Measurements from ENCODE around the gene ESPN.
"Not testable (repeated sequence)": the region's sequence is repeated elsewhere in the genome, so short reads cannot be mapped to it uniquely, and the experiment has no call there.

Gene ESPN

DNA sequence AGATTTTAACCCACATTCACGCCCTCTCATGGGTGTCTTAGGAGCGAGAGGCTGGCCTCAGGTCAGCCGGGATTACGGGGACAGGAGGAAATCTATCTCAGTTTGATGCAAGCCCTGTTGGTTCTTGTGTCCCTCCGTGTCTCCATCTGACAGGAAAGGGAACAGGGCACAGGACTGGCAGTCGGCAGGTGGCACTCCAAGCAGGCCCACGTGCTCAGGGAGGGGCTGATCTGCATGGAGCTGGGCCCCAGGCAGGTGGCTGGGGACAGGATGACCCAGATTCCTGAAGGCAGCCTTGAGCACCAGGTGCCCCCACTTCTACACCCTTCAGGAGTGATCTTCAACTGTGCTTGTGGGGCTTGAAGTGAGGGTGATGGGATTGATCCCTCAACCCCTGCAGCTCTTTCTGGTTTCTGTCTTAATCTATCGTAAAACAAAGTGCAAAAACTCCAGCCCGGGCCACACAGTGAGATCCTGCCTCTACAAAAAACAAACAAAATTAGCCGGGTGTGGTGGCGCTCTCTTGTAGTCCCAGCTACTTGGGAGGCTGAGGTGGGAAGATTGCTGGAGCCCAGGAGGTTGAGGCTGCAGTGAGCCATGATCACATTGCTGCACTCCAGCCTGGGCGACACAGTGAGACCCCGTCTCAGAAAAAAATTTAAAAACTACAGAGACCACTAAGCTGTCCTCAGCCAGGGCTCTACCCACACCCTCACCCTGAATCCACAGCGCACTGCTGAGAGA, 58.6 kb downstream of the ESPN start:
- no peak for DNase-seq (ENCODE audit: low read depth in 2 of 2)

DNA sequence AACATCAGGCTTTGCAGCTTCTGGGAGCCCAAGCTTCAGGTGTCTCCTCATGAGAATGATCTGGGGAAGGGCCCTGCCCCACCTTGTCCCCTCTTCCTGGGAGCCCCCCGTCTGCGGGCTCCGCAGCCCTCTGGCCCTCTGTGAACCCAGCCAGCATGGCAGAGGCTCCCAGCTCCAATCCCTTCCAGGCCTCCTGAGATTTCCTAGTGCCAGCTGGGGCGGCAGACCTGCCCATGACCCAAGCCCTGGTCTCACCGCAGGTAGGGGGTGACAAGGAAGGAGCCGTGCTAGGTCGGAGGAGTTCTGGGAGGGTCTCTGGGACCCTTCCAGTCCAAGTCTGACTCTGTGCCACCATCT, 59.2 kb downstream of the ESPN start:
- DNase-seq (ENCODE audit: low read depth in 2 of 2) = no peak

DNA sequence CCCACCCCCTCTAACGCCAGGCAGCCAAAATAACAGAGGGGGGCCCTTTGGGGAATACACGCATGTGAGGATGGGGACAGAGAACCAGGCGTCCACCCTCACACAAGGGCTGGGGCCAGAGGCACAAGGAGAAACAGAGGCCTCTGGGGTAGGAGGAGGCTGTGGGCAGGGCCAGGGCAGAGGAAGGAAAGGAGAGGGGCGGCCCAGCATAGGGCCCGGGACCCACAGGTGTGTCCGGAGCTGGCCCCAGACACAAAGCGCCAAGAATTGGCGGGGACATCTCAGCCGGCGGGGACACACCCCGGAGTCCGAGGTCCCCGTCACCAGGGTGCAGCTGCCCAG, 60.2 kb downstream of the ESPN start:
- no peak for DNase-seq (ENCODE audit: low read depth in 2 of 2)

DNA sequence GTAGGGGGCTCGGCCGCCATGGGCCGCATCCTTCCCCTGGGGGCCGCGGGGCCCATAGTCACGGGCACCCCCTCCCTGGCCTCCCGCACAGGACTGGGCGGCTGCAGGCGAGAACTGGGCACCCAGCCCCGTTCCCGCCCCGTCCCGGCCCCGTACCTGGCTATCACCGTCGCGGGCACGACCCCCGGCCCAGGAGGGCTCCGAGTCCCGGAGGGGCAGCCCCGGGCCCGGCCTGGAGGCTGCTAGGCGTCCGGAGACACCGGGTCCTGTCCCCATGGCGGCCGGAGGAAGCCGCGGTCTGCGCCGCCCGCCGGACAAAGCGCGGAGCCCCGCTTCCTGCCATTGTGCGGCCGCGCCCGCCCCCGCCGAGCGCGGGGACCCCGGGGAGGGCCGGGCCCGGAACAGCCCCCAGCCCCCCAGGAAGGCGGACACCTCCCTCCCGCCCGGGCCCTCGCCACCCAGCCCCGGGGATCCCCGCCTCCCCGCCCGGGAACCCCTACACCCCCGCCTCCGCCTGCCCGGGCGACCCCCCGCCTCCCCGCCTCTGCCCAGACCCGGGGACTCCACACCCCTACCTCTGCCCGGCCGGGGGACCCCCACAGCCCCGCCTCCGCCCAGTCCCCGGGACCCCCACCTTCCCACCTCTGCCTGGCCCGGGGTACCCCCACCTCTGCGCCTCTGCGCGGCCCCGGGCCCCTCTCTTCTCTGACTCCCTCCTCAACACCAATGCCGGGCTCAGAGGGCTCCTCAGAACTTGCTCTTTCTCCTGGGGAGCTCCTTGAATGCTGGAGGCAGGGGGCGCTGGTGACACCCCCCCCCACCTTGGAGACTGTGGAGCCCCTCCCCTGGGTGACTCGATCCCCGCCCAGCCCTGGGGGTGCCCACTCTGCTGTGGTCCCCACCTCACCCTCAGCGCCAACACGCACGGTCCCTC, 60.9 kb downstream of the ESPN start:
- DNase-seq (ENCODE audit: low read depth in 2 of 2) = no peak

DNA sequence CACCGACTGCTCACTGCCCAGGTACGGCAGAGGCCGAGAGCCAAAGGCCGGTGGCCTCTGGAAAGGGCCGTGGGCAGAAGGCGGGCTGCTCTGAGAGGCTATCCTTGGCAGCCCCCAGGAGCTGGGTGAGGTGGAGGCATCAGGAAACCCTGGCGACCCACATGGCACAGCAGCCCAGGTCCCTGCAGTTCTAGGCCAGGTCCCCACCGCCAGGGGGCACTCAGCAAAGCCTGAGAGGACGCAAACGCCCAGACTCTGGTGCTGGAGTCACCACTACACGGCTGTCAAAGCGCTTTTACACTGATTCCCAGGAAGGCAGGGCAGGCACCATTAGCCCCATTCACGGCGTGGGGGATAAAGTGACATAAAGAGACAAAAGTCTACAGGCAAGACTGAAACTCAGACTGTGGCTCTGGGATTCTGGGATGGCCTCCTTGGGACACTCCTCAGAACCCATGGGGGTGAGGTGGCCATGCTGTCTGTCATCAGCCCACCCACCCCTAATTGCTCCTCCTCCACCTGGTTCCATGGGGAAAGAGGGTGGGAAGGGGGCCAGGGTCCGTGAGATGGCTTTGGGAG, 61.9 kb downstream of the ESPN start:
- DNase-seq (ENCODE audit: low read depth in 2 of 2) = peak; percentile 77 to 82

DNA sequence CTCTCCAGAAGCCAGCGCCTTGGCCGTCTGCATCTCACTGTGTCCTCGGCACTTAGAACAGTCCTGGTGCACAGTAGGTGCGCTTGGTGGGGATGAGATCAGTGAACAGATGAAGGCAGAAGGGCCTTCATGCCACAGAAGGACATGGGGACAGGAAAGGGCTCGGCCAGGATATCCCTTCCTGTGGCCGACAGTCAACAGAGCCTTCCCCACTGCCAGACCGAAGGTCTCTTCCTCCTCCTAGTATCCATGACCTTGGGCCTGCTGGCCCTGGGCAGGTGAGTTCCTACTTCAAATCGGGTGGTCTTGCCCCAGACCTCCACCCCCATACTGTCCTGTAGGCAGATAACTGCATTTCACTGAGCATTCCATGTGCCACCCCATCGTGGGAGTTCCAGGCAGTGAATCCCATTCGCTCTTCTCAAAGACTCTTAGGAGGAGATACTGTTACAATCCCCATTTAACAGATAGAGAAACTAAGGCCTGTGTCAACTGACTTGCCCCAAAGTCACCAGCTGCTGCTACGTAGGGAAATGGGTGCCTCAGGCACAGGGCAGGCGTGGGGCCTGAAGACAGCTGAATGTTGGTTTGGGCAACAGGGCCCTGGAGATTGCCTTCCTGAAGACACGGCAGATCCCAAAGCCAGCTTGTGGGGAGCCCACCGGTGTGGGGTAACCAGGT, 63.4 kb downstream of the ESPN start:
- DNase-seq (ENCODE audit: low read depth in 2 of 2) = no peak

DNA sequence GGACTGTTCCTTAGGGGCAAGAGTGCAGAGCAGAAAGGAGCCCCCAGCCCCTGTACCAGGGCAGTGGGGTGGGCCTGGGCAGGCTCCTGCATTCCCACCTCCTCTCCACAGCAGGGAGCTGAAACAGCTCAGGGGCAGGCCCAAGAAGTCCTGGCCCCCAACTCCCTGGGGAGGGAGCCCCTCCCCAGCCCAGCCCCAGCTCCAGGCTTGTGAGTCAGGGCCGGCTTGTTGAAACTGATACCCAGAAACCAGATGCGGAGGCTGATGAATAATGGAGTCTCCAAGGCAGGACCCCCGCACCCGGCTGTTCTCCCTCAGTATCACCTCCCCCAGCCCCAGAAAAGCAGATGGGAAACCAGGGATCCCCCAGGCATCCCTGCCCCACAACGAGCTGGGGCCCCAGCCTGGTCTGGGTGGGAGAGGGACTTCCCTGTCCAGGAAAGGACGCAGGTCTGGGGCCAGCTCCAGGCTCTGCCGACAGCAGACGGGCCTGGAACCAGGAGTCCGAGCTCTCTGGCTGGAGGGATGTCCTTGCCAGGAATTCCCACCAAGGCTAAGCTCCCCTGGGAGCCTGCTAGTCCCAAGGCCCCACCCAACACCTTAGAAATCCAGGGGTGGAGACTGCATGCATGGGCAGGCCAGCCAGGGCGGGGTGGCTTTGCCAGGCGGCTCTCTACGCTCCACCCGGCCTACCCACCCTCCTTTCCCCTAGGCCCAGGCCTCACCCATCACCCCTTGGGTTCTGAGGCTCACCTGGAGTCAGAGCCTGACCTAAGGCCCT, 64.2 kb downstream of the ESPN start:
- DNase-seq (ENCODE audit: low read depth in 2 of 2) = no peak

DNA sequence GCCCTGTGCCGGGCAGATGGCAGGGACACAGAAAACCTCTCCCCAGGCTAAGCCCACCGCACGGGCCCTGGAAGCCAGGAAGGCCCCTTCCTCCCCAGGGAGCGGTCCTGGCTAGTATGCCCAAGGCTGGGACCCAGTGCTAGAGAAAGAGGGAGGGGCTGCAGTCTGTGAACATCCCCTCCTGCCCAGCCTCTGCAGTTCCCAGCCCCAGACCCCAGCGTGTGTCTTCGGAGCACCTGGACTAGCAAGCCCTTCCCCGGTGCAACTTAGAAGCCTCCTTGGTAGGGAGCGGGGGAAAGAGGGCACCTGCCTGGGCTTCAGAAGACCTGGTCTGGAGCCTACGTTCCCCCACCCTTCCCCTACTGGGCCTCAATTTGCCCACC, 64.8 kb downstream of the ESPN start:
- DNase-seq (ENCODE audit: low read depth in 2 of 2) = no peak

DNA sequence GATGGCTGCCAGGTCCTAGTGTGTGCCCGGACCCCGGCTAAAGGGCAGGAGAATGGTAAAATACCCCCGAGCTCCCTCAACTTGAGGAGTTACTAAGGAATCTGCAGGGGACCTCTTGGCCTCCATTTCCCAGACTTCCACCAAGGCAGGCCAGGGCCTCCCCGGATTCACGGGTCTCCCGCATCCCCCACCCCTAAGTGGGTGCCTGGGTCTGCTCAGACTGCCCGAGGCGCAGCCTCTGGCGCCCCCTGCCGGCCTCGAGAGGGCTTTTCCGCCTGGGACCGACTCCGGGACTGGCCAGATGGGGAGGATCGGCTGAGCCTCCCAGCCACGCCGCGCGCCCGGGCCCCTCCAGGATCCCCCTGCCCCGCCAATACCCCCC, 65.2 kb downstream of the ESPN start:
- peak; percentile 71 for DNase-seq (ENCODE audit: low read depth in 2 of 2)

DNA sequence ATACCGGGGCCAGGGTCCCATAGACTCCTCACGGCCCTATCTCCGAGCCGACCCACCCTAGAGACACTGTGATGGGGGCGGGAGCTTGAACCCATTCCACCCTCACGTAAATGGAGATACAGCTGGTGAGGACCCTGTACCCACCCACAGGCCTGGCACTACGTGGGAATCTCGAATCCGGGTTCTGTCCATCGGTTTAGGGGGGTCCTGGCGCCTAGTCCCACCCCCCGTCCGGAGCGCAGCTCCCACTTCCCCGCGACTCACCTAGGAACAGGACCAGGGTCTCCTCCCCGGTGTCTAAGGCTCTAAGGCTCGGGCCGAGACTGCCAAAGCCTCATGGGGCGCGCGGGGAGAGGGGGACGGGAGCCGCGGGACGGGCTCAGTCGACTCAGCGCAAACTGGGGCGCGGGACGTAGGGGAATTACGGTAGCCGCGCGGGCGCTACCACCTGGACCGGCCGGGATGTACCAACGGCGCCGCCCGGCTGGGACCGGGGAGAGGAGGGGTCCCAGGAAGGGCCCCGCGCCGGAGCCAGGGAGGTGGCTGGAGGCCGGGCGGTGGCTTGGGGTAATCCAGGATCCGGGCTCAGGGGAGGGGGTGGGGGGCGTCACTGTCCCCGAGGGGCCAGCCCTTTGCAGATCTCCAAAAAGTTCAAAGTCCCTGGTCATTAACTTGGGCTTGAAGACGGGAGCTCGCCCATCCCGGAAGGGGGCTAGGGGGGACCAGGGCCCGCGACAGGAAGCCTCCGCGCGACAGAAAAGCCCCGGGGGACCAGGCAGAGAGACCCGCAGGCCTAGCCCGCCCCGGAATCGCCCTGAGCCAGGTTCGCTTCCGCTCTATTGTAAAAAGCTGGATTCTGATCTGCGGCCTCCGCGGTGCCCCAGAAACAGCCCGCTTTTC, 65.9 kb downstream of the ESPN start:
- peak; percentile 58 to 60 for DNase-seq (ENCODE audit: low read depth in 2 of 2)

DNA sequence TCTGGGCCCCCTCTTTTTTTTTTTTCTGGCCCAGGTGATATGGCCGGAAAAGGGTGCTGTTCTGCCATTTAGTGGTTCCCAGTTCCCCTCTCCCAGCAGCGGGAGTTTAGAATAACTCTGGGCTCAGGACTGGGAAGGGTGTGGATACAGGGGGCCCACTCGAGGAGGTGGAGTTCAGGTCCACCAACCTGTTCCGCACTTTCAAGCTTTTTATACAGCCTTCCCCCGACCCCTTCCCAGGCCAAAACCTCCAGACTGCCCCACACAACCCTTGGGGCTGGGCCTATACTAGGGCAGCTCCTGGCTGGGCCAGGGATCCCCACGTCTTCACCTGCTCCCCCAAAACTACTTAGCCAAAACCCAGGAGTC, 66.5 kb downstream of the ESPN start:
- no peak for DNase-seq (ENCODE audit: low read depth in 2 of 2)

DNA sequence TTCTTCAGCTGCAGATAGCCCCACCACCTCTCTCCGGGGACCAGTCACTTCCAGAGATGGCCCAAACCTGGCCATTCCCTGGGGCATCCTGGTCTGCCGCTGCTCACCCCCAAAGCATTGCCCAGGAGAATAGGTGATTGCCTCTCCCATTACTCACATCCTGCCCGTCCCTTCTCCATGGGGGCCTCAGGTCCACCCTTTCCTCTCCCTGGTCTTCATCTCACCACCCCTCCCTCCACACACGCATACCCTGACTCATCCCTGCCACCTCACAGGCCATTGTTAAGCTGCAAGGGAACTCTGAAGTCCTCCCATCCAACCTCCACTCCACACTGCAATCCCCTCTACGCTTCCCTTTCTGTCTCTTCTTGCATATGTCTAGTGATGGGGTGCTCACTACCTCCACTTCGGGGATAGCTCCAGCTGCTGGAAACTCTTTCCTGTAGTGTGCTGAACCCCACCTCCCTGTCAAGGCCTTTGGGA, 66.9 kb downstream of the ESPN start, which contains the start of gene PLEKHG5:
Gene PLEKHG5 (minus strand): TSS at position 188 of the 483 bp plus-strand sequence. CDS start 14,096 bp downstream, outside the sequence.
- no peak for DNase-seq (ENCODE audit: low read depth in 2 of 2)

DNA sequence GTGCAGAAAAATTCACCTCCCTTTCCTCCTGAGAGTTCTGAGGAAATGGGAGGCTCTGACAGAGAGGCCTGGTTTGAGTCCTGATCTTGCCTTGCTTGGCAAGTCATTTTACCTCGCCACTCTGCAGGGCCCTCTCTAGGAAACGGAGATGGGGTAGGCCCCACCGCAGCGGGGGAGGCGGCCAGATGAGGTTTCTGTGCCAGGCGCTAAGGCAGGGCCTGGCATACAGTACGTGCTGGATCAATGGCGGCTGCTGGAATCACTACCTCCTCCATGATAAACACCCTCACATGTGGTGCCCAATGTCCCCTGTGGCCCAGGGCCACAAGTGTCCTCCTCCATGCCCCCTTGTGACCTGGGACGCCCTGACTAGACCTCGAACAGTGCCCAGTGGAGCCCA, 67.4 kb downstream of the ESPN start:
- no peak for DNase-seq (ENCODE audit: low read depth in 2 of 2)

DNA sequence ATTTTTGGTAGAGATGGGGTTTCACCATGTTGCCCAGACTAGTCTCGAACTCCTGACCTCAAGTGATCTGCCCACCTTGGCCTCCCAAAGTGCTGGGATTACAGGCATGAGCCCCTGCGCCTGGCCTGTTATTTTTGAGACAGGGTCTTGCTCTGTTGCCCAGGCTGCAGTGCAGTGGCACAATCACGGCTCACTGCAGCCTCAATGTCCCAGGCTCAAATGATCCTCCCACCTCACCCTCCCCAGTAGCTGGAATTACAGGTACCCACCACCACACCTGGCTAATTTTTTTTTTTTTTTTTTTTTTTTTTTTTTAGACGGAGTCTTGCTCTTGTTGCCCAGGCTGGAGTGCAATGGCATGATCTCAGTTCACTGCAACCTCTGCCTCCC, 69.3 kb downstream of the ESPN start:
- DNase-seq (ENCODE audit: low read depth in 2 of 2) = not testable (repeated sequence)

DNA sequence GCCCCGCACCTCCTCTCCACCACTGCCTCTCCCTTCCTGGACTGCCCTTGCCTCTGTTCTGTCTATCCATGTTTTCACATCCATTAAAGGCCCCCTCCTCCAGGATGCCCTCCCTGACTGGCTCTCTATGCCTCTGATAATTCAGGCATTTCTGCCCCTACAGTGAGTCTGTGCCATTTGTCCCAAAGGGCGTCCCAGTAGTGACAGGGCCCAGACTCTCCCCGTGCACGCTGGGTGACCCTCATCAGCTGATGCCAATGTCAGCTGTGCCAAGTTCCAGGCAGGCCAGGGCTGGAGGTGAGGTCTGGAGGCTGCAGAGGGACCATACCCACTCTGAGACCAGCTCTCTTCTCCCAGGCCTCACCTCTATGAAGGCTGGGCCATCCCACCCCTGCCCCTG, 70.1 kb downstream of the ESPN start:
- DNase-seq (ENCODE audit: low read depth in 2 of 2) = no peak

DNA sequence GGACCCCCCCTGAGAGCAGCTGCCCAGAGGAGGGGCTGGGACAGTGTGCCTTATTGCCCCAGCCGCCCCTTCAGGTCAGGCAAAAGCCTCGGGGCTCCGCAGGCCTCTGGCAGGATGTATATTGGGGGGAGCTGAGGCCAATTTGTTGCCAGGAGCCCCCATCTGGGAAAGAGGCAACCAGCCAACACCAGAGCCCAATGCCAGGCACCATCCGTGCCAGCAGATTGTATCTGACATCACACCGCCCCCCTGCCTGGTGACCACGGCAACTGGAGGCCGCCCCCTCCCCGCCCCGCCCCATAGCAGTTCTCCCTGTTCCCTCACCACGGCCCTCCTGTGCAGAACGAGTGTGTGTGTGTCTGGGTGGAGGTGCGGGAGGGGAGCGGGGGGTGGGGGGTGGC, 70.5 kb downstream of the ESPN start:
- DNase-seq (ENCODE audit: low read depth in 2 of 2) = no peak

DNA sequence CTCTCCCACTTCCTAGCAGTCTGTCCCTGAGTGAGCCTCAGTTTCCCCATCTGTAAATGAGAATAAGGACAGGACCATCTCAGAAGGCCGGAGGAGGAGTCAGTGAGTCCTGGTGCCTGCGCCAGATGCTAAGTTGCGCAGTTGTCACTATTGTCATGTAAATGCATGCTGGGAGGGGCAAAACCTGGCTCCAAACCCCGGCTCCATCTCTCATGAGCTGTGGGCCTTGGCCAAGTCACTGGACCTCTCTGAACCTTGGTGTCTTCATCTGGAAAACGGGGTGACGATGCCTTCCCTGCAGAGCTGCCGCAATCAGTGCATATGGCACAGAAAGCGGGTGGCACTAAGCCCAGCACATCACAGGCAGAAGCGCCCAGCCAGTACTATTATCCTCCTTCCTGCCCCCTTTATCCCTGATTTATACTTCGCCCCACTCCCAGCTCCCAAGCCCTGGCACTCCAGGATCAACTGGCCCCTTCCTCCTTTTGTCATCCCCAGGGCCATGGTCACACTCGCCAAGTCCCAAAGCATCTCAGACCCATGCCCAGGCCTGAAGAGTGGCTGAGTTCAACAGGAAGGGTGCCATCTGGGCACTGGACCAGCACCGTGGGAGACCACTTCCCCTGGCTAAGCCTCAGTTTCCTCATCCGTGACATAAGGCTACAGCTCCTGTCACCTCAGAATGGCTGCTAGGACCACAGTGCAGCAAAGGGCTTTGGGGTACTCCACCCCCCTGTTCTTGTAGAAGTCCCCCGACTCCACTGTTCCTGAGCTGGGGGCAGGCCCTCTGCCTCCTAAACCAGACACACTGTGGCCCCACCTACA, 71.2 kb downstream of the ESPN start:
- no peak for DNase-seq (ENCODE audit: low read depth in 2 of 2)

DNA sequence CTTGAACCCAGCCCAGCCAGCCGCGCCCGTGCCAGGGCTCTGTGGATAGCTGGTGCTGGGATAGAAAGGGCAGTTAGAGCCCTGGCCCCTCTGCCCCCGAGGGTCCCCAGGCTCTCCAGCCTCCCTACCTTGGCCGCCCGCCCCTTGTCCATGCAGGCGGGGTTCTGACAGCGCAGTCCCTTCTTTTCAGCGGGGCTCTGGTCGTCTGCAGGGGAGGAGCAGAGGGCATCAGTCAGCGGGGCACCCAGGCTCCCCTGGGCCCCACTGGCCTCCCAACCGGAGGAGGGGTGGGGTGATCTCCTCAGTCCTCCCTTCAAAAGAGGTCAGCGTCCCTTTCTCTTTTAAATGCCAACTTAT, 71.8 kb downstream of the ESPN start:
- no peak for DNase-seq (ENCODE audit: low read depth in 2 of 2)

DNA sequence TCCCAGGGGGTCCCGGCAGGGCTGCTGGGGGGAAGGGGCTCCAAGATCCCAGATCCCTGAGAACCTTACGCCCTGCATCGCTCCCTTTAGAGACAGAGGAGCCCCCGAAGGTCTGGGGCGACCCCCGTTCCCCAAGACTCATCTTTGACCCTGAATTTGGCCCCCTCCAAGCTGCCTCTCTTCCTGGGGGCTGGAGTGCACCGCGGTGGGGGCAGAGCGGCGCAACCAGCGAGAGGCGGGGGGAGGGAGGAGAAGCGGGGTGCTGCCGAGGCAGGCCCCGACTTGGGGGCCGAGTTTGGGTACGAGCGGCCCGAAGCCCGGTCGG, 72.3 kb downstream of the ESPN start:
- no peak for DNase-seq (ENCODE audit: low read depth in 2 of 2)

All from stimulated activated CD8-positive, alpha-beta memory T cell treated with anti-CD3 and anti-CD28 coated beads, Interleukin-2, amount 100 ng/mL, for 48 hours (primary cell).